ENCODE results near the gene ARX. TPM values are rescaled to one million over a fixed set of nuclear protein-coding genes. Genes with fewer than 3 reads are reported as not detected.
A peak's percentile ranks its signal among the peaks of the same experiment; 100 is the strongest.

ARX gene
- total RNA-seq, 2 donors from 2014 or later: 0.09 TPM; not detected in 1

DNA sequence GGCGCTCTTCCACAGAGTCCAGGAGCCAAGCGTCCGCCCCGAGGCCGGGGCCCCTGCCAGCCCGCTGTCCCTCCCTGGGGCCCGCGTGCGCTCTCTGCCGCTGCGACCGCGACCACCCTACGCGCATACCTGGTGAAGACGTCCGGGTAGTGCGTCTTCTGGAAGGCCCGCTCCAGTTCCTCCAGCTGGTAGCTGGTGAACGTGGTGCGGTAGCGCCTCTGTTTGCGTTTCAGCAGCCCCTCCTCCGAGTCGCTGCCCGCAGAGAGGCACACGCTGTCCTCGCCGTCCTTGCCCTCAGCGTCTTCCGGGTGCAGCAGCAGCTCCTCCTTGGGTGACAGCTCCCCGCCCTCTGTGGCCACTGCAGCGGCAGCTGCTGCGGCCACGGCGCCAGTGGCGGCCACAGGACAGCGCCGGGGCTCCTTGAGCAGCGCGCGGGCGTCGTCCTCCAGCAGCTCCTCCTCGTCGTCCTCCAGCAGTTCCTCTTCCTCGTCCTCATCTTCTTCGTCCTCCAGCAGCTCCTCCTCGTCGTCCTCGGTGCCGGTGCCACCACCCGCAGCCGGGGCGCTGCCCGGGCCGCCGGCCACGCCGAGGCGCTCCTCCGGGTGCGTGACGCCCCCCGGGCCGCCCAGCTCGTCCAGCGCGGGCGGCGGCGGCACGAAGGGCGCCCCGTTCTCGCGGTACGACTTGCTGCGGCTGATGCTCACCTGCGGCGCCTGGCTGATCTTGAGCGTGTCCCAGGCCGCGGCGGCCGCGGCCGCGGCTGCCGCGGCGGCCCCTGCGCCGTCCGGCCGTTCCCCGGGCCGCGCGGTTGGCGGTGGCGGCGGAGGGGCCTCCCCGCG, 2.8 kb downstream of the ARX start:
- no peak overlapping the region for H3K27ac Mint-ChIP-seq
- H3K36me3 Mint-ChIP-seq (ENCODE audit: low read depth): no peaks in the 10 kb centered on the region
- no peaks in the 10 kb centered on the region for H3K9me3 Mint-ChIP-seq
- H3K4me3 Mint-ChIP-seq: peak overlapping the region; percentile 45
- Histone ChIP-seq H3K9ac (ENCODE audit: extremely low read depth, low read length, poor library complexity, severe bottlenecking) (no peak overlapping the region), H3K27ac (ENCODE audit: low read depth, low read length) (no peak overlapping the region), H3K9me3 (ENCODE audit: control insufficient read depth, low read length) (no peaks in the 10 kb centered on the region), H3K4me3 (ENCODE audit: low read length) (no peak overlapping the region), H3K27me3 (ENCODE audit: control insufficient read depth, insufficient read depth, low read length, poor library complexity, severe bottlenecking) (peaks cover 98% of the 10 kb centered on the region), H3K36me3 (ENCODE audit: control insufficient read depth, insufficient read depth, low read length) (no peaks in the 10 kb centered on the region), H3K4me1 (ENCODE audit: control insufficient read depth, insufficient read depth, low read length) (no peaks in the 10 kb centered on the region)
- peak; percentile 83 for DNase-seq
- 1% methylated on average over 14 to 94 of the region's 105 CpGs for WGBS, 2 experiments (ENCODE audit: insufficient coverage in 1 of 2, insufficient read length in 1 of 2)
- TF ChIP-seq, protein P1, sequence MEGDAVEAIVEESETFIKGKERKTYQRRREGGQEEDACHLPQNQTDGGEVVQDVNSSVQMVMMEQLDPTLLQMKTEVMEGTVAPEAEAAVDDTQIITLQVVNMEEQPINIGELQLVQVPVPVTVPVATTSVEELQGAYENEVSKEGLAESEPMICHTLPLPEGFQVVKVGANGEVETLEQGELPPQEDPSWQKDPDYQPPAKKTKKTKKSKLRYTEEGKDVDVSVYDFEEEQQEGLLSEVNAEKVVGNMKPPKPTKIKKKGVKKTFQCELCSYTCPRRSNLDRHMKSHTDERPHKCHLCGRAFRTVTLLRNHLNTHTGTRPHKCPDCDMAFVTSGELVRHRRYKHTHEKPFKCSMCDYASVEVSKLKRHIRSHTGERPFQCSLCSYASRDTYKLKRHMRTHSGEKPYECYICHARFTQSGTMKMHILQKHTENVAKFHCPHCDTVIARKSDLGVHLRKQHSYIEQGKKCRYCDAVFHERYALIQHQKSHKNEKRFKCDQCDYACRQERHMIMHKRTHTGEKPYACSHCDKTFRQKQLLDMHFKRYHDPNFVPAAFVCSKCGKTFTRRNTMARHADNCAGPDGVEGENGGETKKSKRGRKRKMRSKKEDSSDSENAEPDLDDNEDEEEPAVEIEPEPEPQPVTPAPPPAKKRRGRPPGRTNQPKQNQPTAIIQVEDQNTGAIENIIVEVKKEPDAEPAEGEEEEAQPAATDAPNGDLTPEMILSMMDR (conservative IDR thresholded peaks at IDR 0.05): no peak
- H3K4me1 Mint-ChIP-seq: peaks cover 18% of the 10 kb centered on the region
- peaks cover 96% of the 10 kb centered on the region for H3K27me3 Mint-ChIP-seq (ENCODE audit: insufficient read depth)

DNA sequence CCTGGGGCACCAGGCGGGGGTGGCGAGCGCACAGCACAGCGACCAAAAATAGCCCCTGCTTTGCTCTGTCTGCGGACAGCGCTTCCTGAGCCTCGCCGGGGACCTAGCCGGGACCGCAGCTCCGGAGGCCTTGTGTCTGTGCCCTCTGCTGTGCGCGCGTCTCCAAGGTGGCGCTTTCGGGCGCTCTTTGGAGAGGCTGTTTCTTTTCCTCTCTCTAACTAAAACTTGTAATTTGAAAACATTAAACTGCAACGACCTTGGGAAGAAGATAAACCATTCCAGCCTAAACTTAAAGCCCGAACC, 3.4 kb downstream of the ARX start:
- WGBS, 2 experiments (ENCODE audit: insufficient coverage in 1 of 2, insufficient read length in 1 of 2): 2 to 4% methylated on average over 5 to 19 of the region's 19 CpGs
- Mint-ChIP-seq H3K9me3 (no peaks in the 10 kb centered on the region), H3K27ac (no peak overlapping the region), H3K36me3 (ENCODE audit: low read depth) (no peaks in the 10 kb centered on the region), H3K27me3 (ENCODE audit: insufficient read depth) (peaks cover 96% of the 10 kb centered on the region), H3K4me3 (peak overlapping the region; percentile 45), H3K4me1 (peaks cover 13% of the 10 kb centered on the region)
- TF ChIP-seq, protein P1 (conservative IDR thresholded peaks at IDR 0.05): peak; percentile 17
- no peak overlapping the region for H3K9ac ChIP-seq (ENCODE audit: extremely low read depth, low read length, poor library complexity, severe bottlenecking)
- no peak overlapping the region for H3K4me3 ChIP-seq (ENCODE audit: low read length)
- peaks cover 98% of the 10 kb centered on the region for H3K27me3 ChIP-seq (ENCODE audit: control insufficient read depth, insufficient read depth, low read length, poor library complexity, severe bottlenecking)
- no peak overlapping the region for H3K27ac ChIP-seq (ENCODE audit: low read depth, low read length)
- no peaks in the 10 kb centered on the region for H3K4me1 ChIP-seq (ENCODE audit: control insufficient read depth, insufficient read depth, low read length)
- H3K36me3 ChIP-seq (ENCODE audit: control insufficient read depth, insufficient read depth, low read length): no peaks in the 10 kb centered on the region
- peak; percentile 85 for DNase-seq
- no peaks in the 10 kb centered on the region for H3K9me3 ChIP-seq (ENCODE audit: control insufficient read depth, low read length)

DNA sequence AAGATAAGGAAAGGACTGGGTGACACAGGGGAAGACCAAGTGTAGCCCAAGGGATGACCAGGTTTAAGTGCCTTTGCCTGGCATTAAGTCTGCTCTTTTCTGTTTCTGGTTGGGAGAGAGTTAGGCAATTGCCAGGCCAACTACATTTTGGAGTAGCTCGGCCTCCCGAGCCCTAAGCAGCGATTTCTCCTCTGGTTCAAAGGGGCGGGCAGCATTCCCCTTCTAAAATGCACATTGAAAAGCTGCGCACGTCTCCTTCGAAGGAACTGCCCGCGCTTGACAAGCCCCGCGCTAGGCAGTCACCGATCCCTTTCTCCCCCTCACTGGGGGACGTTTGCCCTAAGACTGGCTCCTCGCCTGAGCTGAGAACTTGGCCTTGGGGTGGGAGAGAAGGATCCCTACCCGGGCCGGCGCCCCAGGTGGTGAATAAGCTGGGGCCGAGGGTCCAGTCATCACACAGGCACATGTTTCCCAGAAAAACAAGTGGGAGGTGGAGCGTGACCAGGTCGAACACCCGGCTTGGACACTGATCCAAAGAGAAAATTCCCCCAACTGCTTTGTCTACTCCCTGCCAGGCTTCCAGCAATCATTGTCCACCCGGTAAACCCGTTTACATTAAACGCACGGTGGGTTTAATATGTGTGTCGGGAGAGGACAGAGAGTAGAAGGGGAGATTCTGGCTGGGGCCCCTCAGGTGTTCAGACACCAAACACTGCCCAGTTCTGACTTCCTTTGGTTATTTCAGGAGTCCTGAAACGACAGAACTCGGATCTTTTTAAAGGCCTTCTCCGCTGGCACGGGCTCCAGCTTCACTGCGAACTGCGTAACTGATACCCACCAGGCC, 4.0 kb downstream of the ARX start:
- H3K36me3 ChIP-seq (ENCODE audit: control insufficient read depth, insufficient read depth, low read length): no peaks in the 10 kb centered on the region
- no peak overlapping the region for H3K27ac ChIP-seq (ENCODE audit: low read depth, low read length)
- Mint-ChIP-seq H3K4me1 (peaks cover 10% of the 10 kb centered on the region), H3K9me3 (no peaks in the 10 kb centered on the region), H3K4me3 (peak overlapping the region; percentile 45), H3K27me3 (ENCODE audit: insufficient read depth) (peaks cover 95% of the 10 kb centered on the region), H3K36me3 (ENCODE audit: low read depth) (no peaks in the 10 kb centered on the region), H3K27ac (no peak overlapping the region)
- H3K4me1 ChIP-seq (ENCODE audit: control insufficient read depth, insufficient read depth, low read length): no peaks in the 10 kb centered on the region
- WGBS, 2 experiments (ENCODE audit: insufficient coverage in 1 of 2, insufficient read length in 1 of 2): 3% methylated on average over 27 of the region's 32 CpGs; no CpG with 5 or more reads in 1 of the 2 experiments
- no peak overlapping the region for H3K9ac ChIP-seq (ENCODE audit: extremely low read depth, low read length, poor library complexity, severe bottlenecking)
- DNase-seq: peak; percentile 71
- TF ChIP-seq, protein P1 (conservative IDR thresholded peaks at IDR 0.05): no peak
- peaks cover 98% of the 10 kb centered on the region for H3K27me3 ChIP-seq (ENCODE audit: control insufficient read depth, insufficient read depth, low read length, poor library complexity, severe bottlenecking)
- no peak overlapping the region for H3K4me3 ChIP-seq (ENCODE audit: low read length)
- H3K9me3 ChIP-seq (ENCODE audit: control insufficient read depth, low read length): no peaks in the 10 kb centered on the region

Data from endodermal cell (in vitro differentiated cells).